DOHH2 (cell line): ENCODE data around the gene ARMH2.

Source experiments
- H3F3A ChIP-seq: fragments of 200-600 bp; sonication (generic), shearing (Covaris generic); 2 replicates; pipeline ENCODE4 v1.6.0; 2016; ENCODE audit warnings: antibody characterized with exemption, mild to moderate bottlenecking; ENCODE audit not compliant: control insufficient read depth, insufficient read depth
- H3K27ac ChIP-seq: fragments of 200-600 bp; sonication (generic); 2 replicates; pipeline ENCODE4 v1.5.1; 2014; ENCODE audit warnings: low read depth, mild to moderate bottlenecking, low read length, moderate library complexity
- H3K27me3 ChIP-seq: fragments of 200-600 bp; sonication (generic); 2 replicates; pipeline ENCODE4 v1.6.1; 2014; ENCODE audit warnings: mild to moderate bottlenecking, low read length, mixed read lengths; ENCODE audit not compliant: control insufficient read depth
- H3K36me3 ChIP-seq: fragments of 200-600 bp; sonication (generic); 2 replicates; pipeline ENCODE4 v1.6.1; 2014; ENCODE audit warnings: mild to moderate bottlenecking, low read length, moderate library complexity, mixed read lengths; ENCODE audit not compliant: control insufficient read depth
- H3K4me1 ChIP-seq: fragments of 200-600 bp; sonication (generic); 2 replicates; pipeline ENCODE4 v1.6.1; 2014; ENCODE audit warnings: mild to moderate bottlenecking, low read length, mixed read lengths; ENCODE audit not compliant: control insufficient read depth
- H3K4me2 ChIP-seq: fragments of 200-600 bp; sonication (generic); 2 replicates; pipeline ENCODE4 v1.6.0; 2014; ENCODE audit warnings: mild to moderate bottlenecking, low read length, moderate library complexity
- H3K4me3 ChIP-seq: fragments of 200-600 bp; sonication (generic); 2 replicates; pipeline ENCODE4 v1.5.1; 2014; ENCODE audit warnings: mild to moderate bottlenecking, low read length, mixed read lengths
- H3K79me2 ChIP-seq: fragments of 200-600 bp; sonication (generic); 2 replicates; pipeline ENCODE4 v1.6.1; 2014; ENCODE audit warnings: mild to moderate bottlenecking, low read length, mixed read lengths; ENCODE audit not compliant: control insufficient read depth
- H3K9me2 ChIP-seq: fragments of 200-600 bp; sonication (generic); replicated peaks from 2 replicates; pipeline ENCODE4 v1.6.1; 2014; ENCODE audit warnings: mild to moderate bottlenecking, low read length, mixed read lengths; ENCODE audit not compliant: control insufficient read depth
- H3K9me3 ChIP-seq: fragments of 200-600 bp; sonication (generic); 2 replicates; pipeline ENCODE4 v1.6.1; 2014; ENCODE audit warnings: antibody characterized with exemption, low read length, mixed read lengths; ENCODE audit not compliant: control insufficient read depth, insufficient read depth
- H4K20me1 ChIP-seq: fragments of 200-600 bp; sonication (generic); 2 replicates; pipeline ENCODE4 v1.6.0; 2014; ENCODE audit warnings: low read depth, mild to moderate bottlenecking, antibody characterized with exemption, low read length, moderate library complexity; ENCODE audit not compliant: control insufficient read depth, insufficient read depth
- EZH2phosphoT487 ChIP-seq: fragments of 200-600 bp; sonication (generic); IDR thresholded peaks from 2 replicates; pipeline ENCODE4 v1.6.1; 2017; ENCODE audit warnings: borderline replicate concordance, mild to moderate bottlenecking, antibody characterized with exemption, low read length, moderate library complexity, mixed read lengths
- TF ChIP-seq, protein P1 (sequence below): fragments of 200-600 bp; sonication (generic); IDR thresholded peaks from one replicate; pipeline ENCODE4 v1.5.1; 2014; ENCODE audit warnings: antibody characterized with exemption, mild to moderate bottlenecking, low read depth, low read length; ENCODE audit not compliant: poor library complexity, severe bottlenecking

Gene ARMH2

DNA sequence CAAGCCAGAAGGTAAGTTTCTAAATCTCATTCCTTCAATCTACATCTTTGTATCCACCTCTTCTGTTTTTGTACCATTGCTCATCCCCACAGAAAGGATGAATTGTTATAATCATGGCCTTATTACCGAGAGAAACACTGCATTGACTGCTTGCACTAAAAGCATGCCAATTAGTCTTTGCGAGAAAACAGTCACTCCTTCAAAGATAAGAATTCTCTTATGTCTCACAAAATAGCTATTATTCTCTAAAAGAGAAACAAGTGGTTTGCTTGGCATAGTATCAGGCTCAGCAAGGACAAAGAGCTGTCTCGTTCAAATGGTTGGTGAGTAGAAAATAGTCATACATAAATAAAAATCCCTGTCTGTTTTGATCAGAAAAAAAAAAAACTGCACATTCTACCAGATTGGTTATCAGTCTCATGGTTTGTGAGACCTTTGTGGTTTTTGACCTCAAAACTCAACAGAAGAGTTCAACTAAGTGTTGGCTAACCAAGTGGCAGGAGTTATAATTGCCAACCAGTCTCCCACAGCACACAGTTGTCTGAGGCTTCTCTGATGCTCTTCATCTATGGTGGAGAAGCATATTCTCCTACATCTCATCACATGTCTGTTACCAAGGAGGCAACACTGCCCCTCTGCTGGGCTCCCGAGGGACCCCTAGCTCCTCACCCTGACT lies 35.1 kb upstream of the ARMH2 start:
- H4K20me1 ChIP-seq, result no peaks in the 10 kb centered on the region
- H3K79me2 ChIP-seq, result no peaks in the 10 kb centered on the region
- H3K27me3 ChIP-seq, result no peaks in the 10 kb centered on the region
- no peak overlapping the region for H3K27ac ChIP-seq
- H3K36me3 ChIP-seq, result peaks cover 65% of the 10 kb centered on the region
- TF ChIP-seq EZH2phosphoT487, result no peak
- TF ChIP-seq, protein P1, sequence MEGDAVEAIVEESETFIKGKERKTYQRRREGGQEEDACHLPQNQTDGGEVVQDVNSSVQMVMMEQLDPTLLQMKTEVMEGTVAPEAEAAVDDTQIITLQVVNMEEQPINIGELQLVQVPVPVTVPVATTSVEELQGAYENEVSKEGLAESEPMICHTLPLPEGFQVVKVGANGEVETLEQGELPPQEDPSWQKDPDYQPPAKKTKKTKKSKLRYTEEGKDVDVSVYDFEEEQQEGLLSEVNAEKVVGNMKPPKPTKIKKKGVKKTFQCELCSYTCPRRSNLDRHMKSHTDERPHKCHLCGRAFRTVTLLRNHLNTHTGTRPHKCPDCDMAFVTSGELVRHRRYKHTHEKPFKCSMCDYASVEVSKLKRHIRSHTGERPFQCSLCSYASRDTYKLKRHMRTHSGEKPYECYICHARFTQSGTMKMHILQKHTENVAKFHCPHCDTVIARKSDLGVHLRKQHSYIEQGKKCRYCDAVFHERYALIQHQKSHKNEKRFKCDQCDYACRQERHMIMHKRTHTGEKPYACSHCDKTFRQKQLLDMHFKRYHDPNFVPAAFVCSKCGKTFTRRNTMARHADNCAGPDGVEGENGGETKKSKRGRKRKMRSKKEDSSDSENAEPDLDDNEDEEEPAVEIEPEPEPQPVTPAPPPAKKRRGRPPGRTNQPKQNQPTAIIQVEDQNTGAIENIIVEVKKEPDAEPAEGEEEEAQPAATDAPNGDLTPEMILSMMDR, result no peak
- H3K4me1 ChIP-seq, result no peaks in the 10 kb centered on the region
- H3F3A ChIP-seq, result no peaks in the 10 kb centered on the region
- H3K4me3 ChIP-seq, result no peak overlapping the region
- no peaks in the 10 kb centered on the region for H3K9me3 ChIP-seq
- no peaks in the 10 kb centered on the region for H3K9me2 ChIP-seq
- no peak overlapping the region for H3K4me2 ChIP-seq

DNA sequence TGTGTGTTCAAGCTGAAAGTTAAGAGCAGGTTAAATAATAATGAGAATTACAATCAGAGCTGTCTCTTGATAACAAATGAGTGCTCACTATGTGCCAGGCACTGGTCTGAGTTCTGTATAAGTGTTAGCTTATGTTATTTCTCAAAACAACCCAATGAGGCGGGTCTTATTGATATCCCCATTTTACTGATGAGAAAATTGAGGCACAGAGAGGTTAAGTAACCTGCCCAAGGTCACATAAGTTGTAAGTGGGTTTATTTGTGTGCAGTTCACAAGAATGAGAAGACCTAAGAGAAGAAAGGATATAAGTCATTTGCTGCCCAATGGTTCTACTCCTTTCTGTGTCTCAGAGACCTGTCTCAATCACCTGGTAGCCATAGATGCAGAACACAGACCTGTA lies 34.1 kb upstream of the ARMH2 start:
- H3K36me3 ChIP-seq, result peaks cover 65% of the 10 kb centered on the region
- no peaks in the 10 kb centered on the region for H3K27me3 ChIP-seq
- no peak for TF ChIP-seq EZH2phosphoT487
- TF ChIP-seq, protein P1, result no peak
- no peaks in the 10 kb centered on the region for H3F3A ChIP-seq
- no peaks in the 10 kb centered on the region for H3K79me2 ChIP-seq
- H3K9me2 ChIP-seq, result no peaks in the 10 kb centered on the region
- H3K27ac ChIP-seq, result no peak overlapping the region
- H3K9me3 ChIP-seq, result no peaks in the 10 kb centered on the region
- H3K4me3 ChIP-seq, result no peak overlapping the region
- H3K4me1 ChIP-seq, result no peaks in the 10 kb centered on the region
- H3K4me2 ChIP-seq, result no peak overlapping the region
- H4K20me1 ChIP-seq, result no peaks in the 10 kb centered on the region

DNA sequence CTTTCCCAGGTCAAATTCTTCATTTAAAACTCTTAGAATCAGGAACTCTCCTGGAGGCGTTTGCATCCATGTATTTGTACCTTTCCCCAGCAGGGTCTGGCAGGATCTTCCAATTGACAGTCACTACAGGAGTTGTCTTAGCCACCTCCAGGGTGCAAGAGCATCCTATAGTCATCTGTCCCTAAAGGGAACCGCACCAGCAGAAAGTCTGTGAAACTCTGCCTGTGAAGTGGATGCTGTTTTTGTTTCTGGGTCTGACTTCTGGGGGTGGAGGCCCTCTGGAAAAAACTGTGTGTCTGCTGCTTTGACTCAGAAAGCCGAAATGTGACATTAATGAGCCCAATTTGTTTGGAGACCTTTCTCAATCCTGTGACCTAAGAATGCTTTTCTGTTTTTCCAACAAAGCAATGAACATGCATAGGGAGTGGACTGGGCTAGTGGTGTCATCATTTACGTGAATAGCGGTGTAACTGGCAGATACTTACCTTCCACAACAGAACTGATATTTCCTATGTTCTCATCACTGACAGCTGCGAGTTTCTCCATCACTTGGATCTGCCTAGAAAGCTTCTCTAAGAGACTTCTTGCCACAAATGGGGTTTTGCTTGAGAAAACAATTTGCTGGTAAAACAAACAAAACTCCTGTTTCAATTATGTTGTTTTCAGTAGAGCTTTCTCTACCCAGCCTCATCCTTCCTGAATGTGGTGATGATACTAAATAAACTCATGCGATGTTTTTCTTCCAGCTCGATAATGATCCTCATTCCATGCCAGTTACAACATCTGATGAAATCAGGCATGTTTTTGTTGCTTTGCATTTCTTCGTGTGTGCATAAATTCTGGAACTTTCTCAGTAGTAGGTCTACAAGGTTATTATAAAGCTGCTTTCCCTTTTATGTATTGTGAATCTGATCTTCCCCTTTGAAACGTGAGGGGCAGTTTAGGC lies 33.3 kb upstream of the ARMH2 start:
- Histone ChIP-seq H3K4me1 (no peaks in the 10 kb centered on the region), H3K9me3 (no peaks in the 10 kb centered on the region), H4K20me1 (no peaks in the 10 kb centered on the region), H3F3A (no peaks in the 10 kb centered on the region), H3K27me3 (no peaks in the 10 kb centered on the region), H3K4me3 (no peak overlapping the region), H3K4me2 (no peak overlapping the region), H3K36me3 (peaks cover 72% of the 10 kb centered on the region), H3K9me2 (no peaks in the 10 kb centered on the region), H3K27ac (no peak overlapping the region), H3K79me2 (no peaks in the 10 kb centered on the region)
- TF ChIP-seq EZH2phosphoT487, result no peak
- TF ChIP-seq, protein P1, result no peak
